Measurements from ENCODE around the gene ABCB6.

ABCB6 gene

GRCh38 chr2:219186754-219187456 lies 31.9 kb downstream of the ABCB6 start:
- no peak for DNase-seq (ENCODE audit: low read depth in 2 of 3, low spot score in 2 of 3)

GRCh38 chr2:219184121-219184520 lies 34.6 kb downstream of the ABCB6 start:
- no peak for DNase-seq (ENCODE audit: low read depth in 2 of 3, low spot score in 2 of 3)

GRCh38 chr2:219183151-219183772 lies 35.5 kb downstream of the ABCB6 start:
- DNase-seq (ENCODE audit: low read depth in 2 of 3, low spot score in 2 of 3) = no peak

- DNase-seq (ENCODE audit: low read depth in 2 of 3, low spot score in 2 of 3) = no peak
These were observed 36.2 kb downstream of the ABCB6 start for GRCh38 chr2:219182331-219183150.

GRCh38 chr2:219181531-219181930 lies 37.2 kb downstream of the ABCB6 start:
- no peak for DNase-seq (ENCODE audit: low read depth in 2 of 3, low spot score in 2 of 3)

- DNase-seq (ENCODE audit: low read depth in 2 of 3, low spot score in 2 of 3) = no peak
These were observed 37.8 kb downstream of the ABCB6 start for GRCh38 chr2:219180961-219181360.

- no peak for DNase-seq (ENCODE audit: low read depth in 2 of 3, low spot score in 2 of 3)
These were observed 38.9 kb downstream of the ABCB6 start for GRCh38 chr2:219179601-219180465.

- DNase-seq (ENCODE audit: low read depth in 2 of 3, low spot score in 2 of 3) = no peak
These were observed 40.2 kb downstream of the ABCB6 start for GRCh38 chr2:219178377-219179175.

GRCh38 chr2:219177552-219178376 lies 41.0 kb downstream of the ABCB6 start, which contains the start of gene RETREG2:
Gene RETREG2 (plus strand): TSS chr2:219178275. CDS start chr2:219178353, 78 bp downstream.
- peak; percentile 62 to 67 (median 62) for DNase-seq (ENCODE audit: low read depth in 2 of 3, low spot score in 2 of 3)

GRCh38 chr2:219176818-219177551 lies 41.8 kb downstream of the ABCB6 start, which contains the start of gene CNPPD1:
Gene CNPPD1 (minus strand): TSS chr2:219176925. CDS start chr2:219176828, 97 bp downstream.
- DNase-seq (ENCODE audit: low read depth in 2 of 3, low spot score in 2 of 3) = peak; percentile 61 to 84 (median 61)

- DNase-seq (ENCODE audit: low read depth in 2 of 3, low spot score in 2 of 3) = no peak
These were observed 42.6 kb downstream of the ABCB6 start for GRCh38 chr2:219175928-219176817.

- DNase-seq (ENCODE audit: low read depth in 2 of 3, low spot score in 2 of 3) = no peak
These were observed 43.3 kb downstream of the ABCB6 start for GRCh38 chr2:219175486-219175885.

- no peak for DNase-seq (ENCODE audit: low read depth in 2 of 3, low spot score in 2 of 3)
These were observed 44.0 kb downstream of the ABCB6 start for GRCh38 chr2:219174801-219175200.

GRCh38 chr2:219174146-219174545 lies 44.6 kb downstream of the ABCB6 start:
- no peak for DNase-seq (ENCODE audit: low read depth in 2 of 3, low spot score in 2 of 3)

- DNase-seq (ENCODE audit: low read depth in 2 of 3, low spot score in 2 of 3) = no peak
These were observed 45.6 kb downstream of the ABCB6 start for GRCh38 chr2:219173176-219173575.

- DNase-seq (ENCODE audit: low read depth in 2 of 3, low spot score in 2 of 3) = no peak
These were observed 46.3 kb downstream of the ABCB6 start for GRCh38 chr2:219172231-219173154.

All from activated CD8-positive, alpha-beta memory T cell treated with anti-CD3 and anti-CD28 coated beads for 48 hours (primary cell).